Right lung (tissue), 5 donors: Measurements from ENCODE around the gene CELA2B. TPM values are rescaled to one million over a fixed set of nuclear protein-coding genes. Genes with fewer than 3 reads are reported as not detected.
"Not testable (repeated sequence)": the region's sequence is repeated elsewhere in the genome, so short reads cannot be mapped to it uniquely, and the experiment has no call there.

Source experiments
- DNase-seq, 2 donors: peaks; one replicate each; pipeline ENCODE4 v3.0.0-alpha.2; 2013
- polyA plus RNA-seq, 5 donors: library from polyadenylated mRNA; unstranded; fragments of 120-200 nt; gene quantifications; one replicate each; pipeline versions ENCODE4 v1.2.1 to v1.2.3, GENCODE V29; 2013; ENCODE audit warnings: inconsistent platforms in 1 of 5, low replicate concordance in 1 of 5; ENCODE audit not compliant: insufficient read length in 5 of 5, insufficient read depth in 1 of 5

The CELA2B gene
- polyA plus RNA-seq, 5 donors: 0.31 to 1.00 (median 0.77) TPM

DNA sequence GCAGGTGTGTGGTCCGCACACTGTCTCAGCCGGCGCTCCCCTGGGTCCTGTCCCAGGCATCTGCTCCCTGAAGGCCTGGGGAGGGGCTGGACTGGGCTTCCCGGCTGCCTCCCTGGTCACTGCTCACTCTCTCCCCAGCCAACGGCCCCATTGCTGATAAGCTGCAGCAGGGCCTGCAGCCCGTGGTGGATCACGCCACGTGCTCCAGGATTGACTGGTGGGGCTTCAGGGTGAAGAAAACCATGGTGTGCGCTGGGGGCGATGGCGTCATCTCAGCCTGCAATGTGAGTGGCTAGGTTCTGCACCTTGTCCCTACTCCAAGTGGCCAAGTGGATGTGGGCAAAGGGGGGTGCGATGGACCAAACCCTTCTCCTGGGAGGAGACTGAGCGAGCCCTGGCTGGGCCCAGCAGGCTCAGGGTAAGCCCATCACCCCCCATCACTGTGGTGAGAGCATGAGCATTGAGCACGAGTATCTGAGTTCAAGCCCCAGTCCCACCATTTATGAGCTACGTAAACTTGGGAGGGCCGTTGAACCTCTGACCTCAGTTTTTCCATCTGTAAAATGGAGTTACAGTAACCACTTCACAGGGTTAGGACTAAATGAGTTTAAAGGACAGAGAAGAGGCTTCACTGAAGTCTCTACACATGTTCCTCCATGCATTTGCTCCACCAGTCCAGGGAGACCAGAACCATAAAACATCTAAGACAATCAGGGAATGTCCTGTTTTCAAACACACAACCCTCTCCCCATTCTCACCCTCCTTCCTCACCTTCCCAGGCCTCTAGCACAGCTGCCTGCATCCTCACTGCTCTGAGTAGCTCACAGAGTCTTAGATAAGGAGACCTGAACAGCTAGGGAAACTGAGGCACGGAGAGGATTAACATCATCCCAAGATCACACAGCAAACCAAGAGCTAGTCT, 31.2 kb upstream of the CELA2B start:
- DNase-seq: no peak

- DNase-seq: no peak
Observed at GRCh38 chr1:15445390-15446122, 30.3 kb upstream of the CELA2B start.

- DNase-seq: no peak
Observed at GRCh38 chr1:15446212-15446611, 29.7 kb upstream of the CELA2B start.

GRCh38 chr1:15448877-15449462, 26.9 kb upstream of the CELA2B start:
- no peak for DNase-seq

DNA sequence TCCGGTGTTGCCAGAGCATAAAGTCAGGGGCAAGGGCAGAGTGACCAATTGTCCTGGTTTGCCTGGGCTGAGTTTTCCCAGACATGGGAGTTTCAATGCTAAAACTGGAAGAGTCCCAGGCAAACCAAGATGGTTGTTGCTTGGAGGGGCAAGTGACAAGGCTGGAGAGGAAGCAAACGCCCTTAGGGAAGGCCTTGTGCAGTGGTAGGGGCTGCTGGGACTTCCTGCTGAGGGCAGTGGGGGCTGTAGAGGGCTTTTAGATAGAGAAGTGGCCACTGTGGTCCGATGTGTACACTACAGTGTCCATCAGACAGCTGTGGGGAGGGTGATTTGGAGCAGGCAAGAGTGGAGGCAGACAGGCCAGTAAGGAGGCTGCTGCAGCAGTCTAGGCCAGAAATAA, 26.3 kb upstream of the CELA2B start:
- no peak for DNase-seq

DNA sequence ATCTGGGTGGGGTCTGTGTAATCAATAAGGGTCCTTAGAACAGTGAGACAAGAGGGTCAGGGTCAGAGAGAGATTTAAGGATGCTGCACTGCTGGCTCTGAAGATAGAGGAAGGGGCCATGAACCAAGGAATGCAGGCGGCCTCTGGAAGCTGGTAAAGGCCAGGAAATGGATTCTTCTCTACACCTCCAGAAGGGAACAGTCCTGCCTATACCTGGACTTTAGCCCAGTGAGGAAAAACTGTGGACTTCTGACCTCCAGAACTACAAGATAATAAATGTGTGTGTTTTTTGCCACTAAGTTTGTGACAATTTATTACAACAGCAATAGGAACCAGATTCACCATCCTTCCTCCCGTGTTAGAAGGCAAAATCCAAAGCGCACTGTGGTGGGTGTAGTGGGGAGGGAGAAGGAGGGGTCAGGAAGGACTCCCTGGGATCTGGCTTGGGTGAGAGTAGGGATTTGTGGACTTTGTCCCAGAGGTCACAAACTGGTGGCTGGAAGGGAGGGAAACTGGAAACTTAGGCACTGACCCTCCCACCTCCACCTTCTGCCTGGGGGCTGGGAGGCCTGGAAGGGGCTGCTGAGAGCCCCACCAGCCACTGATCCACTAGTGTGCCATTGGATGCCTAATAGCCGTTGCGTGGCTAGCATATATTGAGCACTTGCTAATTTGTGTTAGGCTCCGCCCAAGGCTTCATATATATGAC, 24.7 kb upstream of the CELA2B start:
- no peak for DNase-seq

DNA sequence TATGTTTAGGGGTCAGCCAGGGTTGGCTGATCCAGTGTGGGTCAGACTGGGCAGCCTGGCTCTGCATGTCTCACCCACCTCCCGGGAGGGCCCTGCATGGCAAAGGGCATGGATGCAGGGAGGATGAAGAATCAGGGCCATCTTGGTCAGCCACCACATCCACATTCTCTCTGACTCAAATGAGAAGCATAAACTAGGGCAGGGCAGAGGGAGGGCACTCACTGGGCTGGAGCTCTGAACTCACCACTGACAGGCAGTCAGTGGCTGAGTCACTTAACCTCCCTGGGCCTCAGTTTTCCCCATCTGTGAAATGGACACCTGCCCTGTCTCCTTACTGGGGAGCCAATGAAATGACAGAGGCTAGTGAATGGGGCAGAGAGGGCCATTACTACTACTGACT, 23.7 kb upstream of the CELA2B start:
- DNase-seq: no peak

- DNase-seq: no peak
Observed at GRCh38 chr1:15452866-15453571, 22.9 kb upstream of the CELA2B start.

DNA sequence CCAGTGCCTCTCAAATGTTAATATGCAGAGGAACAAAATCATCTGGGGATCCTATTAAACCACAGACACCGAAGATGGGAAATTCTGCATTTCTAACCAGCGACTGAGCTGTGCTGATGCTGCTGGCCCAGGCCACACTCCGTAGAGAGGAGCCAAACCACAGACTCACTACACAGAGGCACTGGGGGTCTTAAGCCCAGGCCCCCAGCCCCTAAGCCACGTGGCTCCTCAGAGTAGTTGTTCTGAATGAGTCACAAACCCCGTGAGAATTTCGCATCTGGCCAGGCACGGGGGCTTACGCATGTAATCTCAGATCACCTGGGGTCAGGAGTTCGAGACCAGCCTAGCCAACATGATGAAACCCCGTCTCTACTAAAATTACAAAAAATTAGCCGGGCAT, 22.2 kb upstream of the CELA2B start:
- no peak for DNase-seq

DNA sequence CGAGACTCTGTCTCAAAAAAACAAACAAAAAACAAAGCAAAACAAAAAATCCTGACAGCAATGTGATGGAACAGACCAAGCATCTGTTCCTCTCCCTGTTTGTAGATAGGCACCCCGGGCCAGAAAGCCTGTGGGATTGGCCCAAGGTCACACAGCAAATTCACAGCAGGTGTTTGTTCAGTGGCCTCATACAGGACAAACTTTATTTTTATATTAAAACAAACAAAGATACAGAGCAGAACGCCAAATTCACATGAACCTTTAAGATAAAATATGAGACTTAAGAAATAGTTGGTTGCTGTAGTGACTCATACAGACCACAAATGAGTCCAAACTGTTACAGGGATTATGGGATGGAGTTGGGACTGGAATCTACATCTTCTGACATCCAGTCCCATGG, 21.6 kb upstream of the CELA2B start:
- DNase-seq: no peak

- DNase-seq: no peak
Observed at GRCh38 chr1:15455522-15455921, 20.4 kb upstream of the CELA2B start.

DNA sequence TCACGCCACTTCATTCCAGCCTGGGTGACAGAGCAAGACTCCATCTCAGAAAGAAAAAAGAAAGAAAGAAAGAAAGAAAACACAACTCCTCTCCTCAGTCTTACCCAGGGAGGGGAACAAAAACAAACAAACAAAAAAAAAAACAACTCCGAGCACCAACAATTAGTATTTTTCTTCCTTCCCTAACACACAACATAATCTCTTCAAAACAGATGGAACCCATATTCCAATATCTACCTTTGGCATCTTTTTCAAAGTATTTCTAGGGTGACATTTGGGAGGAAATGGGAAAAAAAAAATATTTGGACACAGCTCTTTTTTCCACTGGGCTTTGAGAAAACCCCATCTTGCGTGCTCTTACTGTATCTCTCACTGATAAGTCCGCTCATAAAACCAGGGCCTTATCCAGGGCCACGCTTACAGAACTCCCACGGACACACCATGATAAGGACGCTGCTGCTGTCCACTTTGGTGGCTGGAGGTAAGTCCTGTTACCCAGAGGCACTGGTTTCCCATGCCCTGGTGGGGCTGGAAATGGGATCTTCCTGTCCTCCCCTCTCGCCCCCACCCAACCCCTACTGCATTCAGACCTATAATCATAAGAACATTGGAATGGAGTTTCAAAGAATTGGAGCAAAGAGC, 19.5 kb upstream of the CELA2B start, which contains the start of gene CELA2A:
CELA2A (plus strand) TSS at position 420 of the 642 bp plus-strand sequence; CDS start at position 442, 22 bp downstream.
- DNase-seq: no peak

DNA sequence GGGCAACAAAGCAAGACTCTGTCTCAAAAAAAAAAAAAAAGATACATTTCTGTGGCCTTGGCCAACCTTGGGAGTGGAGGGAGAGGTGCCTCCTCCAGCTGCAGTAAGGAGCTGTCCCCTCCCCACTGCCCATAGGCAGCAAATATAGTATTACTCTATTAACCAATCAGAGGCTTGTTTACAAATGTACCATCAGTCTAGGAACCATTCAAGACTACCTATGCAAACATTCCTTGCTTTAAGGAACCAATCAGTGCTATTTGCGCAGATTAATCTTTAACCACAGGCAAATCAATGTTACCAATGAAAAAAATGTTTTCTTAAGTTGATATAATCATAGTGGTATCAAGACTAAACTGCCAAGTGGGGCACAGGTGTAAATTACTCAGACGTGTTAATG, 18.3 kb upstream of the CELA2B start:
- no peak for DNase-seq

GRCh38 chr1:15458388-15458787, 17.5 kb upstream of the CELA2B start:
- DNase-seq: not testable (repeated sequence)

DNA sequence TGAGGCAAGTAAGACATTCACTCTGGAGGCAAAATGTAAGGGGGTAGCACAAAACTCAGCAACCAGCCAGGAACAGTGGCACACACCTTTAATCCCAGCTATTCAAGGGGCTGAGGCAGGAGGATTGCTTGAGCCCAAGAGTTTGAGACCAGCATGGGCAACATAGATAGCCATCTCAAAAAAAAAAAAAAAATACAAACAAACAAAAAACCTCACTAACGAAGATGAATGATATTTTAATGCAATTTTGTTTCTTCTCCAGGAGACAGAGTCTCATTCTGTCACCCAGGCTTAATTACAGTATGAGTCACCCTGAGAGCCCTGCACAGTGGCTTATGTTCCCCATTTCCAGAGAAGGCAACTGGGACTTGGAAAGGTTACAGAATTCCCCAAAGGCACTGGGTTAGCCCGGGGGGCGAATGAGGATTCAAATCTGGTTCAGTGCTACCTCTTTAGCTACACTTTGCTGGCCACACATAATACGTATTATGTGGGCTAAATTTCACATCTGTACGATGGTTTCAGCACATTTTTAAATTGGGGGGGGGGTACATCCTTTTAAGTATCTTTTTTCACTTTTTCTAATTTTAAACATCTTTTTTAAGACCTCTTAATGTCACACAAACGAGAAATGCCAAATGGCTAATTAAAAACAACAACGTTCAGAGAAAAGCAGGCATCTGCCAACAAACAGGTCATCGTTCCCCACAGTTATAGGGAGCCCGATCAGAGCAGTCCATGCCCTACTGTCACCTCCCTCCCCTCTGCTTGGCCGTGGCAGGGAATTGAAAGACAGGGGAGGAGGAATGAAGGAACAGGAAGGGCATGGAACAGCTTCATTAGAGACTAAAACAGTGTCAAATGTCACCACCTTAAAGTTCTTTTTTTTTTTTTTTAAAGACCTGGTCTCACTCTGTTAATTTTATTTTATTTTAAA, 15.9 kb upstream of the CELA2B start:
- DNase-seq: no peak

DNA sequence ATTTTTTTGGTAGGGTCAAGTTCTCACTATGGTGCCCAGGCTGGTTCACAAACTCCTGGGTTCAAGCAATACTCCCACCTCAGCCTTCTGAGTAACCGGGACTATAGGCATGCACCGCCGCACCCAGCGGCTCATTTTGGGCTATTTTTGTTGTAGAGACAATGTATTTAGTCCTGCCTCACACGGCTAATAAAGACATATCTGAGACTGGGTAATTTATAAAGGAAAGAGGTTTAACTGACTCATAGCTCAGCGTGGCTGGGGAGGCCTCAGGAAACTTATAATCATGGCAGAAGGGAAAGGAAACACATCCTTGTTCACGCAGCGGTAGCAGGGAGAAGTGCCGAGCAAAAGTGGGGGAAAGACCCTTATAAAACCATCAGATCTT, 15.2 kb upstream of the CELA2B start:
- no peak for DNase-seq

GRCh38 chr1:15463064-15463800, 12.7 kb upstream of the CELA2B start:
- peak in 1 of 2 donors; percentile 9 for DNase-seq

- not testable (repeated sequence) for DNase-seq
Observed at GRCh38 chr1:15463926-15464322, 12.0 kb upstream of the CELA2B start.

DNA sequence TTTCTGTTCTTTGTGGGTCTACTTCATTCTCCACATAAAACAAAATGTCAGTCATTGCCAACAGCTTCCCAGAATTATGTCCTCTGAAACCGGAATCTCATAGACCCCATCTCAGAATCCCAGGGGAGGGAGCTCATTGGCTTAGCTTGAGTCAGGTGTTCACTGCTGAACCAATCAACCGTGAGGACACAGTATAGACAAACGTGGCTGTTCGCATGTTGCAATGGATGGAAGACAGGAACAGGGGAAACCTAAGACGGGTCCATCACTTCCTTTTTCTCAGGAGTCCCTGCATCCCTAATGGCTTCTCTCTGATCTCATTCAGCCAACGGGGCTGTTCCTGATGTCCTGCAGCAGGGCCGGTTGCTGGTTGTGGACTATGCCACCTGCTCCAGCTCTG, 10.2 kb upstream of the CELA2B start:
- no peak for DNase-seq
